Motor neuron (in vitro differentiated cells): ENCODE data around the gene ERAL1. TPM values are rescaled to one million over a fixed set of nuclear protein-coding genes. Genes with fewer than 3 reads are reported as not detected.
A peak's percentile ranks its signal among the peaks of the same experiment; 100 is the strongest.
"Not testable (repeated sequence)": the region's sequence is repeated elsewhere in the genome, so short reads cannot be mapped to it uniquely, and the experiment has no call there.

Experiments used
- ATAC-seq, 8 experiments: fragments of 200-7000 bp; cut with Tn5 transposase; replicated peaks in 6 of 8; 2 replicates each; pipeline ENCODE4 v1.8.0; 2021; ENCODE audit warnings: mild to moderate bottlenecking in 8 of 8, moderate library complexity in 8 of 8
- H3K27ac ChIP-seq, 2 donors: fragments of 250-450 bp; sonication (Bioruptor Pico); 2 replicates each; pipeline ENCODE4 v1.9.0; 2021; ENCODE audit warnings: antibody characterized with exemption in 2 of 2, mild to moderate bottlenecking in 2 of 2, moderate library complexity in 1 of 2
- H3K4me1 ChIP-seq, 2 donors: fragments of 250-450 bp; sonication (Bioruptor Pico); replicated peaks in 1 of 2; 2 replicates each; pipeline ENCODE4 v1.6.1; 2021; ENCODE audit warnings: antibody characterized with exemption in 2 of 2, mild to moderate bottlenecking in 2 of 2, moderate library complexity in 1 of 2
- H3K4me3 ChIP-seq, 5 donors: fragments of 250-450 bp; sonication (Bioruptor Pico); 2 replicates each; pipeline ENCODE4 v1.9.0; 2021; ENCODE audit warnings: antibody characterized with exemption in 5 of 5, mild to moderate bottlenecking in 5 of 5, moderate library complexity in 4 of 5
- WGBS, 10 experiments: fragments of 450-650 bp; shearing (Covaris generic); methylation state at CpG; one replicate each; pipeline ENCODE4 v1.0.0; 2022; 5-methylcytosine and 5-hydroxymethylcytosine counted together
- in situ Hi-C, 9 experiments: fragments of 400-800 bp; cut with MboI; loops; one replicate each; pipeline ENCODE4 v1.15.0; 2021; ENCODE audit warnings: low sequenced_read_pairs in 9 of 9, low pct_unique_long_range_greater_than_20kb in 2 of 9; ENCODE audit not compliant: unreplicated experiment in 9 of 9
- total RNA-seq, 8 experiments: library from RNA; unstranded; fragments of 300-600 nt; gene quantifications; 2 replicates each; pipeline versions ENCODE4 v1.2.3 to v1.2.4, GENCODE V29; 2022

ERAL1 gene
- total RNA-seq, 8 experiments from 2014 or later: 19.0 to 56.8 (median 26.9) TPM

GRCh38 chr17:28897769-28898526 lies 43.1 kb downstream of the ERAL1 start:
- 0 to 100% (median 38%) methylated on average over 1 to 10 of the region's 23 CpGs; no CpG with 5 or more reads in 3 of the 10 experiments for WGBS, 10 experiments
- ATAC-seq: peak in 2 of 8 experiments; percentile 2 to 8
- Histone ChIP-seq H3K4me3 (peak overlapping the region; percentile 64 to 91 (median 82)), H3K27ac (peak overlapping the region; percentile 77 to 86), H3K4me1 (peaks cover 17% of the 10 kb centered on the region in 2 donors)
- in situ Hi-C loops: no loop called here

- 42 to 100% (median 71%) methylated on average over 1 to 7 of the region's 12 CpGs; no CpG with 5 or more reads in 3 of the 10 experiments for WGBS, 10 experiments
- H3K27ac ChIP-seq: no peak overlapping the region
- no peak overlapping the region for H3K4me3 ChIP-seq
- in situ Hi-C loops: no loop called here
- peaks cover 17% of the 10 kb centered on the region in 2 donors for H3K4me1 ChIP-seq
- ATAC-seq: no peak
Measured at GRCh38 chr17:28898527-28898955, 43.7 kb downstream of the ERAL1 start.

GRCh38 chr17:28899212-28899815 lies 44.5 kb downstream of the ERAL1 start:
- no peak for ATAC-seq
- in situ Hi-C loops: no loop called here
- Histone ChIP-seq H3K4me1 (peaks cover 17% of the 10 kb centered on the region in 2 donors), H3K4me3 (no peak overlapping the region), H3K27ac (no peak overlapping the region)
- WGBS, 10 experiments: 90 to 100% (median 100%) methylated on average over 1 to 5 of the region's 5 CpGs; no CpG with 5 or more reads in 2 of the 10 experiments

- in situ Hi-C loops: loop anchor here in 2 of 9 experiments (25.0 kb wide), 1 partner anchor 139 kb away; no protein-coding TSS in a partner anchor
- peak overlapping the region; percentile 48 to 82 (median 58) for H3K4me3 ChIP-seq
- 20% methylated on average over 2 of the region's 24 CpGs; no CpG with 5 or more reads in 9 of the 10 experiments for WGBS, 10 experiments
- H3K4me1 ChIP-seq: peaks cover 7 to 10% of the 10 kb centered on the region in 2 donors
- H3K27ac ChIP-seq: no peak overlapping the region
- ATAC-seq: no peak
Measured at GRCh38 chr17:28900986-28901726, 46.3 kb downstream of the ERAL1 start.

- Histone ChIP-seq H3K4me1 (peaks cover 6 to 10% of the 10 kb centered on the region in 2 donors), H3K4me3 (peak overlapping the region; percentile 48 to 82 (median 58)), H3K27ac (peak overlapping the region; percentile 79 to 80)
- peak; percentile 28 to 65 (median 60) for ATAC-seq
- in situ Hi-C loops: loop anchor here in 2 of 9 experiments (25.0 kb wide), 1 partner anchor 140 kb away; no protein-coding TSS in a partner anchor
- 8 to 58% (median 21%) methylated on average over 2 to 21 of the region's 62 CpGs; no CpG with 5 or more reads in 1 of the 10 experiments for WGBS, 10 experiments
Measured at GRCh38 chr17:28901866-28902818, 47.3 kb downstream of the ERAL1 start.

GRCh38 chr17:28902819-28903545 lies 48.2 kb downstream of the ERAL1 start, which contains the start of gene DHRS13:
DHRS13 (minus strand) TSS chr17:28903079; CDS start chr17:28902944, 135 bp downstream.
- in situ Hi-C loops: loop anchor here in 2 of 9 experiments (25.0 kb wide), 1 partner anchor 141 kb away; no protein-coding TSS in a partner anchor
- Histone ChIP-seq H3K4me3 (peak within 1 kb of the TSS; percentile 48 to 82 (median 58)), H3K4me1 (peaks cover 3 to 10% of the 10 kb centered on the region in 2 donors), H3K27ac (peak within 1 kb of the TSS; percentile 79 to 80)
- WGBS, 10 experiments: 0 to 40% (median 0%) methylated on average over 1 to 20 of the region's 55 CpGs; no CpG with 5 or more reads in 5 of the 10 experiments
- peak; percentile 76 to 93 (median 90) for ATAC-seq

- 0 to 100% methylated on average over 1 to 3 of the region's 5 CpGs; no CpG with 5 or more reads in 8 of the 10 experiments for WGBS, 10 experiments
- in situ Hi-C loops: loop anchor here in 2 of 9 experiments (25.0 kb wide), 1 partner anchor 141 kb away; no protein-coding TSS in a partner anchor
- not testable (repeated sequence) for H3K27ac ChIP-seq, H3K4me3 ChIP-seq, ATAC-seq, H3K4me1 ChIP-seq
Measured at GRCh38 chr17:28903546-28903841, 48.7 kb downstream of the ERAL1 start.

- in situ Hi-C loops: loop anchor here in 2 of 9 experiments (25.0 kb wide), 1 partner anchor 142 kb away; no protein-coding TSS in a partner anchor
- no peak overlapping the region for H3K4me3 ChIP-seq
- 59 to 80% (median 80%) methylated on average over 1 to 3 of the region's 4 CpGs; no CpG with 5 or more reads in 7 of the 10 experiments for WGBS, 10 experiments
- peaks cover 8 to 13% of the 10 kb centered on the region in 2 donors for H3K4me1 ChIP-seq
- no peak for ATAC-seq
- no peak overlapping the region for H3K27ac ChIP-seq
Measured at GRCh38 chr17:28904800-28905199, 50.0 kb downstream of the ERAL1 start.

- 50 to 100% (median 100%) methylated on average over 1 to 4 of the region's 9 CpGs; no CpG with 5 or more reads in 6 of the 10 experiments for WGBS, 10 experiments
- no peak for ATAC-seq
- Histone ChIP-seq H3K4me1 (peaks cover 6 to 9% of the 10 kb centered on the region in 2 donors), H3K4me3 (no peak overlapping the region), H3K27ac (no peak overlapping the region)
- in situ Hi-C loops: loop anchor here in 2 of 9 experiments (25.0 kb wide), 1 partner anchor 144 kb away; no protein-coding TSS in a partner anchor
Measured at GRCh38 chr17:28906276-28906675, 51.5 kb downstream of the ERAL1 start.

- Histone ChIP-seq H3K4me3 (no peak overlapping the region), H3K4me1 (peaks cover 3 to 5% of the 10 kb centered on the region in 2 donors), H3K27ac (no peak overlapping the region)
- ATAC-seq: peak in 3 of 8 experiments; percentile 41 to 60 (median 57)
- in situ Hi-C loops: loop anchor here in 2 of 9 experiments (25.0 kb wide), 1 partner anchor 145 kb away; no protein-coding TSS in a partner anchor
- WGBS, 10 experiments: 0 to 100% (median 47%) methylated on average over 1 to 5 of the region's 7 CpGs; no CpG with 5 or more reads in 6 of the 10 experiments
Measured at GRCh38 chr17:28906706-28907438, 52.1 kb downstream of the ERAL1 start.
